Mucosa of stomach (tissue), 1 donor: ENCODE results near the gene ANAPC7.

Experiments
- H3K27me3 ChIP-seq: one replicate; pipeline ENCODE4 v1.7.0; 2013; ENCODE audit warnings: mild to moderate bottlenecking, low read length; ENCODE audit not compliant: control insufficient read depth, insufficient read depth
- H3K36me3 ChIP-seq: one replicate; pipeline ENCODE4 v1.7.0; 2013; ENCODE audit warnings: low read length; ENCODE audit not compliant: control insufficient read depth, insufficient read depth
- H3K4me1 ChIP-seq: one replicate; pipeline ENCODE4 v1.7.0; 2013; ENCODE audit warnings: mild to moderate bottlenecking, low read length; ENCODE audit not compliant: control insufficient read depth, insufficient read depth
- H3K4me3 ChIP-seq: one replicate; pipeline ENCODE4 v1.7.0; 2013; ENCODE audit warnings: low read length
- H3K9ac ChIP-seq: one replicate; pipeline ENCODE4 v1.7.0; 2013; ENCODE audit warnings: mild to moderate bottlenecking, low read length, moderate library complexity
- H3K9me3 ChIP-seq: one replicate; pipeline ENCODE4 v1.7.0; 2013; ENCODE audit warnings: mild to moderate bottlenecking, low read length, moderate library complexity; ENCODE audit not compliant: control insufficient read depth
- donor health status: Pancreatic carcinoma.

ANAPC7 gene

GRCh38 chr12:110353211-110353965 lies 50.1 kb downstream of the ANAPC7 start:
- peaks cover 4% of the 10 kb centered on the region for H3K36me3 ChIP-seq

GRCh38 chr12:110352401-110352800 lies 51.1 kb downstream of the ANAPC7 start:
- no peak overlapping the region for H3K9ac ChIP-seq
- H3K4me1 ChIP-seq: peaks cover 5% of the 10 kb centered on the region
- H3K36me3 ChIP-seq: peaks cover 14% of the 10 kb centered on the region
- H3K4me3 ChIP-seq: no peak overlapping the region
- H3K9me3 ChIP-seq: no peaks in the 10 kb centered on the region
- H3K27me3 ChIP-seq: no peaks in the 10 kb centered on the region

More at GRCh38 chr12:110353211-110353965, 50.1 kb downstream of the ANAPC7 start:
- H3K4me1 ChIP-seq: peaks cover 5% of the 10 kb centered on the region
- no peaks in the 10 kb centered on the region for H3K27me3 ChIP-seq
- H3K9me3 ChIP-seq: no peaks in the 10 kb centered on the region
- no peak overlapping the region for H3K4me3 ChIP-seq
- H3K9ac ChIP-seq: no peak overlapping the region

GRCh38 chr12:110351119-110351518 lies 52.4 kb downstream of the ANAPC7 start:
- H3K4me1 ChIP-seq: peaks cover 5% of the 10 kb centered on the region

GRCh38 chr12:110349514-110350151 lies 53.9 kb downstream of the ANAPC7 start:
- H3K27me3 ChIP-seq: no peaks in the 10 kb centered on the region
- H3K4me1 ChIP-seq: peaks cover 12% of the 10 kb centered on the region
- H3K4me3 ChIP-seq: no peak overlapping the region
- no peak overlapping the region for H3K9ac ChIP-seq
- peaks cover 27% of the 10 kb centered on the region for H3K36me3 ChIP-seq
- H3K9me3 ChIP-seq: no peaks in the 10 kb centered on the region

More at GRCh38 chr12:110351119-110351518, 52.4 kb downstream of the ANAPC7 start:
- Histone ChIP-seq H3K9me3 (no peaks in the 10 kb centered on the region), H3K27me3 (no peaks in the 10 kb centered on the region), H3K36me3 (peaks cover 17% of the 10 kb centered on the region), H3K9ac (no peak overlapping the region), H3K4me3 (no peak overlapping the region)

GRCh38 chr12:110349096-110349495 lies 54.4 kb downstream of the ANAPC7 start:
- Histone ChIP-seq H3K4me1 (peaks cover 13% of the 10 kb centered on the region), H3K4me3 (no peak overlapping the region), H3K27me3 (no peaks in the 10 kb centered on the region), H3K36me3 (peaks cover 28% of the 10 kb centered on the region), H3K9me3 (no peaks in the 10 kb centered on the region), H3K9ac (no peak overlapping the region)

GRCh38 chr12:110348431-110349059 lies 55.0 kb downstream of the ANAPC7 start:
- Histone ChIP-seq H3K4me3 (no peak overlapping the region), H3K9ac (no peak overlapping the region), H3K9me3 (no peaks in the 10 kb centered on the region), H3K27me3 (no peaks in the 10 kb centered on the region), H3K36me3 (peaks cover 32% of the 10 kb centered on the region), H3K4me1 (peaks cover 13% of the 10 kb centered on the region)

GRCh38 chr12:110347767-110348166 lies 55.7 kb downstream of the ANAPC7 start:
- H3K36me3 ChIP-seq: peaks cover 32% of the 10 kb centered on the region
- H3K4me1 ChIP-seq: peaks cover 8% of the 10 kb centered on the region
- no peak overlapping the region for H3K4me3 ChIP-seq
- H3K9me3 ChIP-seq: no peaks in the 10 kb centered on the region
- no peaks in the 10 kb centered on the region for H3K27me3 ChIP-seq
- H3K9ac ChIP-seq: no peak overlapping the region

GRCh38 chr12:110345963-110346362 lies 57.5 kb downstream of the ANAPC7 start:
- no peaks in the 10 kb centered on the region for H3K27me3 ChIP-seq
- H3K4me1 ChIP-seq: peaks cover 9% of the 10 kb centered on the region
- H3K4me3 ChIP-seq: no peak overlapping the region
- peaks cover 32% of the 10 kb centered on the region for H3K36me3 ChIP-seq
- H3K9me3 ChIP-seq: no peaks in the 10 kb centered on the region
- no peak overlapping the region for H3K9ac ChIP-seq

- Histone ChIP-seq H3K4me3 (no peak overlapping the region), H3K9me3 (no peaks in the 10 kb centered on the region), H3K27me3 (no peaks in the 10 kb centered on the region), H3K4me1 (peaks cover 16% of the 10 kb centered on the region), H3K9ac (no peak overlapping the region), H3K36me3 (peaks cover 32% of the 10 kb centered on the region)
Measured at GRCh38 chr12:110345176-110345661, 58.3 kb downstream of the ANAPC7 start.

GRCh38 chr12:110344657-110345056 lies 58.9 kb downstream of the ANAPC7 start:
- Histone ChIP-seq H3K9ac (no peak overlapping the region), H3K9me3 (no peaks in the 10 kb centered on the region), H3K4me1 (peaks cover 16% of the 10 kb centered on the region), H3K36me3 (peaks cover 32% of the 10 kb centered on the region), H3K4me3 (no peak overlapping the region), H3K27me3 (no peaks in the 10 kb centered on the region)

GRCh38 chr12:110343736-110344555 lies 59.6 kb downstream of the ANAPC7 start:
- H3K36me3 ChIP-seq: peaks cover 32% of the 10 kb centered on the region
- no peak overlapping the region for H3K9ac ChIP-seq
- no peaks in the 10 kb centered on the region for H3K27me3 ChIP-seq
- no peaks in the 10 kb centered on the region for H3K9me3 ChIP-seq
- peaks cover 23% of the 10 kb centered on the region for H3K4me1 ChIP-seq
- H3K4me3 ChIP-seq: no peak overlapping the region
